Stimulated activated CD8-positive, alpha-beta memory T cell treated with anti-CD3 and anti-CD28 coated beads, Interleukin-4, amount 100 ng/mL, for 24 hours (primary cell): ENCODE data around the gene SORCS2.

Experiments used
- DNase-seq: peaks from one replicate; pipeline ENCODE4 v3.0.0-alpha.2; 2020; ENCODE audit warnings: low read depth

SORCS2 gene

DNA sequence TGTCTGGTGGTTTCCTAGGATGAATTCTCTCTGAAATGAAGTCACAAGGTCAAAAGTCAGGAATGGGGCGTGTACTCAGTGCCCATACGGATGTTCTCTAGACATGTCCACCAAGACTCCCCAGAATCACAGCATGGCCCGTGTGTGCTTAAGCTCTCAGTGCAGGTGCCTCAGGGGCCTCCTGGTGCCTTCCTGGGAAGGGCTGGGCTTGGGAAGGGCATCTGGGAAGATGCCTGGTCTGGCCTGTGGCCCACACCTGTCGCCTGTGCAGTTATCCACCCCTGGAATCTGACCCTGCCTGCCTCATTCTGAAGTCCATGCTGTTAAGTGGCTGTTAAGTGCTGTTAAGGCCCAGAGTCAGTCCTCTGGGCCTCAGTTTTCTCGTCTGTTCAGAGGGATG is 31.2 kb downstream of the SORCS2 start:
- DNase-seq, result no peak

DNA sequence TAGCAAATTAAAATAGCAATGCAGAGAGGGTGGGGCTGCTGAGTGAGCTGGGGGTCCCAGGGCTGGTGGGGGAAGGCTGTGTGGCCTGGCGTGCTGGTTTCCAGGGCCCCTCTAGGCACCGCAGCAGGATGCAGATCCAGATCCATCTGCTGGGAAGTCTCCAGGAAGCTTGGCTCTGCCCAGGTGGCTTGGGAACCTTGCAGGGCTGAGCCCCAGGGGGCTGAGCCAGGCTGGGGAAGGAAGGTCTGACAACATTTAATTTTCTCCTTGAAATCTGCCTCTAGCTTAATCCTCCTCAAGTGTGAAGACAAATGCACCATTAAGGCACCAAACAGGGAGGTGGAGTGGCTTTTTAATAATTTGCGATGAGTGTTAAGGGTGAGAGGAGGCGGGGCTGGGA is 31.7 kb downstream of the SORCS2 start:
- no peak for DNase-seq

- DNase-seq, result no peak
Measured at GRCh38 chr4:7224878-7225533, 32.7 kb downstream of the SORCS2 start.

DNA sequence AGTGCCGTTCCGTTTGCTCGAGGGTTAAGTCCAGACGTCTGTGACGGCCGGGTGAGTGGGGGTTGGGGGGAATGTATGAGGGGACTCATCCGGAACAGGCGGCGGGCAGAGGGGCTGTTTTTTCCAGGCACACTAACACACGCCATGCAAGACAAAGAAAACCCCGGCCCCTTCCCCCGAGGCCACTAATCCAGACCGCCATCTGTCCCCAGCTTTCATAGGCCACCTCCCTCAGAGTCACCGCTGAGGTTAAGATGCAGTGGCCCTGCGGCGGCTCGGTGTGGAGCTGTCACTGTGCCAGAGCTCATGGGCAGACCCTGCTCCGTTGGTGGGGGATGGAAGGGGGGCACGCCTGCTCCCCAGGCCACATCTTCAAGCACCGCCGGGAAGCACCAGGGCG is 34.1 kb downstream of the SORCS2 start:
- no peak for DNase-seq

- no peak for DNase-seq
Measured at GRCh38 chr4:7227008-7227407, 34.7 kb downstream of the SORCS2 start.

GRCh38 chr4:7228734-7229133 is 36.4 kb downstream of the SORCS2 start:
- no peak for DNase-seq

- no peak for DNase-seq
Measured at GRCh38 chr4:7232061-7232650, 39.8 kb downstream of the SORCS2 start.

GRCh38 chr4:7233006-7233580 is 40.8 kb downstream of the SORCS2 start:
- DNase-seq, result no peak

GRCh38 chr4:7233601-7234000 is 41.3 kb downstream of the SORCS2 start:
- DNase-seq, result no peak

DNA sequence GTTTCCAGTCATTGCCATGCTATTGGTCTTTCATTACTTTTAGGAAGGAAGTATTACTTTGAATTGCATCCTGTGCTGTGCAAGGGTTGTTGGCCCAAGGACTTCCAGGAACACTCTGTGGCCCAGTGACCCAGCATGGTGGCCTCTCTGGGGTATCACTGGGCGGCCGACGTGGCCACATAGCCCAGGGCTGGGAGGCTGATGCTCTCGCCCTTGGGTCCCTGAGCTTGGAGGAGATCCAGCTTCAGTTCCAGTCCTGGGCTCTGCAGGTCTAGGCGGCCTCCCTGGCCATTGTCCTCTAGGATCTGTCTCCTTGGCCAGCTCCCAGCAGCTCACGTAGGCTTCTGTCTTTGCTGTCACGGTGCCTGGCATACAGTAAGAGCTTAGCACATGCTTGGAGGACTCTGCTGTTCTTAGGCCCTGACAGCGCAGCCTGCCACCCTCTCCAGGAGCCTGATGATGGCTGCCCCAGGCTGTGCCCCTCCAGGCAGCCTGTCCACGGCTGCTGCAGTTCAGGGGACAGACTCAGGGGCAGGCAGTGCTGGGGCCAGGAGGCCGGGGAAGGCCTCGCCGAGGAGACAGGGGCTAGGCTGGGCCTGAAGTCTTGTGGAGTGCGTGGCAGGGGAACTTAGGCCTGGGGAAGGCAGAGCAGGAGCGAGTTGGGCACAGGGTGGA is 42.2 kb downstream of the SORCS2 start:
- no peak for DNase-seq

DNA sequence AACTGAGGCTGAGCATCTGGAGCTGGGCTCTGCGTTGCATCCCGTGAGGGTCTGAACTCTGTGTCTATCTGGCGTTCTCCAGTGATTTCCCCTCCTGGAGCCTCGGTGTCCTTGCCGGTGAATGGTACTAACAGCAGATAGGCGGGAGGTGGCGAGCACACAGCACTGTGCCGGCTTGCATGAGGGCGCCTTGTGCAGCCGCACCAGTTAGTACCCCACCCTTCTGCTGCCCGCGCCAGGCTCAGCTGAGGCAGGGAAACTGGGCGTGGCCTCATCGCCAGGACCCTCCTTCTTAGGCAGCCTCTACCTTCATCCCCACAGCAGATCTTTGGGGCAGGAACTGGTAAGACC is 42.7 kb downstream of the SORCS2 start:
- no peak for DNase-seq

GRCh38 chr4:7236847-7237246 is 44.5 kb downstream of the SORCS2 start:
- DNase-seq, result no peak

GRCh38 chr4:7237873-7238272 is 45.5 kb downstream of the SORCS2 start:
- DNase-seq, result no peak

DNA sequence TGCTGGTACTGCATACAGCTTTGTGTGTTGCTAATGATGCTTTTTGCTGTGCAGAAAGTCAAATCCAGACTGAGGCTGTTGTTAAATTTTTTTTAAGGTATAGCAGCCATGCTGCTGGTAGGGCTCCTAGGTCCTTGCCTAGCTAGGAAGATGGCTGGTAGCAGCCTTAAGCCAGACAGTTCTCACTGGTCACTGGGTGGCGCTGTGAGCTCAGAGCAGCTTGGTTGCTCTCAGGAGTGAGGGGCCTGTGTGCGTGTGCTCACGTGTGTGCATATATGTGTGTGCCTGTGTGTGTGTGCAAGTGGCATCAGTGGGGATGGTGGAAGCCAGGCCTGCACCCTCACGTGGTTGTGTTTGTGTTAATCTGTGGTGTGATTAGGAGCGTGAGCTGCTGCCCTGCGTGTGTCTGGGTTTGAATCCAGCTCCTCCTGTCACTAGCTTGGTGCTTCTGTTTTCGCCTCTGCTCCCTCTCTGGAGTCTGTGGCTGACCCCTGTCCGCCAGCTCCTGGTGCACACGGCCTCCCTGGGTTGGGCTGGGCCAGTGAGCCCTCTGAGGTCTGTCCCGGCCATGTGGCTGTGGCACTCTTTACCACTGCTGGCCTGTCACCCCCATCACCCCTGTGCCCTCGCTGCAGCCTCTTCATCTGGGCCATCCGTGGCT is 46.1 kb downstream of the SORCS2 start:
- no peak for DNase-seq

GRCh38 chr4:7239101-7239820 is 46.9 kb downstream of the SORCS2 start:
- DNase-seq, result no peak

DNA sequence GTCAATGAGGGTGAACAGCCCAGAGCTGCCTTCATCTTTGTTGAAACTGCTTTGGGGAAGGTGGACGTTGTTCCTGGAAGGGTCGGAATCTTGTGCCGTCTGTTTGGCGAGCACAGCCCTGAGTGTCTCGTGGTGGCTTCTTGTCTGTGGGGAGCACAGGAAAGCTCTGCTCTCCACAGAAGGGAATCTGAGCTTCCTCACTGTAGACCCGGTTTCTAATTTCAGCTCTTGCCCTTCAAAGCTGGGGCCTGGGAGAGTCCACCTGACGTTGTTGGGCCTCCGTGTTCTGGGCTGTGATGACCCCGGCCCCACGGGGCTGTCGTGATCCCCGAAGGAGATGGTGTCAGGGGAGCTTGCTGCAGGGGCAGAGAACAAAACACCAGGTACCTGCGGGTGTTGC is 47.5 kb downstream of the SORCS2 start:
- no peak for DNase-seq

DNA sequence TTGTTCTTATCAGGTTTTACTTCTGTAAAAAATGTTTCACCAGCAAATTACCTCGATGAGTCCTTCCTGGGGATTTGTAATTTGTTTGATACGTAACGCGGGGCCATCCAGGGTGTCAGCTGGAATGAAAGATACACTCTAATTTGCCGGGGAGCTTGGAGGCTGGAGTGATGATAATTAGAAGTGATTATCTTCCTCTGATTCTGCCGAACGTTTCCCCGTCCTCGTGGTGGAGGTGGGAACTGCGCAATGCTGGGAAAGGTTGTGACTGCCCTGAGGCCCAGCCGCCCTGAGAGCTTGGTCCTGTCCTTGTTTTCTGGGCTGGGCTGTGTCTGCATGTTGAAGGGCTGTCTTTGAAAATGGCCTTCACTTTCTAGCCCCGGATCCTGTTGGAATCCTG is 48.0 kb downstream of the SORCS2 start:
- DNase-seq, result no peak

GRCh38 chr4:7241597-7242125 is 49.3 kb downstream of the SORCS2 start:
- no peak for DNase-seq

- DNase-seq, result no peak
Measured at GRCh38 chr4:7242766-7243165, 50.4 kb downstream of the SORCS2 start.

- DNase-seq, result no peak
Measured at GRCh38 chr4:7243609-7244330, 51.4 kb downstream of the SORCS2 start.

GRCh38 chr4:7244331-7244665 is 52.0 kb downstream of the SORCS2 start:
- no peak for DNase-seq
